HPDE6-E6E7 (cell line): ENCODE measurements around the gene BNC2.
A peak's percentile ranks its signal among the peaks of the same experiment; 100 is the strongest.
"Not testable (repeated sequence)": the region's sequence is repeated elsewhere in the genome, so short reads cannot be mapped to it uniquely, and the experiment has no call there.

Experiments used
- DNase-seq: peaks from one replicate; pipeline ENCODE4 v3.0.0; 2011; ENCODE audit warnings: missing footprints; ENCODE audit errors: extremely low spot score

The BNC2 gene

GRCh38 chr9:16510482-16510881 is 360.0 kb downstream of the BNC2 start:
- DNase-seq = no peak

GRCh38 chr9:16509997-16510396 is 360.5 kb downstream of the BNC2 start:
- DNase-seq = no peak

GRCh38 chr9:16505199-16505598 is 365.3 kb downstream of the BNC2 start:
- no peak for DNase-seq

- no peak for DNase-seq
These were observed 368.7 kb downstream of the BNC2 start for GRCh38 chr9:16501726-16502125.

GRCh38 chr9:16501141-16501540 is 369.3 kb downstream of the BNC2 start:
- DNase-seq = peak; percentile 14

- DNase-seq = no peak
These were observed 370.1 kb downstream of the BNC2 start for GRCh38 chr9:16500386-16500785.

GRCh38 chr9:16499892-16500291 is 370.6 kb downstream of the BNC2 start:
- no peak for DNase-seq

GRCh38 chr9:16496908-16497307 is 373.6 kb downstream of the BNC2 start:
- DNase-seq = no peak

GRCh38 chr9:16487915-16488314 is 382.6 kb downstream of the BNC2 start:
- DNase-seq = no peak

GRCh38 chr9:16485575-16486321 is 384.7 kb downstream of the BNC2 start:
- DNase-seq = no peak

- DNase-seq = no peak
These were observed 385.3 kb downstream of the BNC2 start for GRCh38 chr9:16485160-16485559.

GRCh38 chr9:16484744-16485143 is 385.7 kb downstream of the BNC2 start:
- no peak for DNase-seq

- DNase-seq = no peak
These were observed 386.3 kb downstream of the BNC2 start for GRCh38 chr9:16484180-16484579.

- DNase-seq = no peak
These were observed 387.7 kb downstream of the BNC2 start for GRCh38 chr9:16482764-16483163.

- not testable (repeated sequence) for DNase-seq
These were observed 389.9 kb downstream of the BNC2 start for GRCh38 chr9:16480584-16480983.

- no peak for DNase-seq
These were observed 394.5 kb downstream of the BNC2 start for GRCh38 chr9:16475996-16476395.

- no peak for DNase-seq
These were observed 395.2 kb downstream of the BNC2 start for GRCh38 chr9:16475257-16475656.

- DNase-seq = no peak
These were observed 401.3 kb downstream of the BNC2 start for GRCh38 chr9:16469184-16469583.

- no peak for DNase-seq
These were observed 408.6 kb downstream of the BNC2 start for GRCh38 chr9:16461851-16462250.

- DNase-seq = no peak
These were observed 409.2 kb downstream of the BNC2 start for GRCh38 chr9:16461137-16461840.

- DNase-seq = no peak
These were observed 409.8 kb downstream of the BNC2 start for GRCh38 chr9:16460696-16461095.

GRCh38 chr9:16459421-16460148 is 410.9 kb downstream of the BNC2 start:
- DNase-seq = no peak
